Epithelial cell of esophagus (primary cell): ENCODE results near the gene INTS6.

Experiments used
- DNase-seq: peaks from one replicate; pipeline ENCODE4 v3.0.0; 2010; ENCODE audit warnings: low read depth
- H3K4me3 ChIP-seq: 2 replicates; pipeline ENCODE4 v1.5.1; 2011; ENCODE audit warnings: mild to moderate bottlenecking, low read length, control low read depth
- CTCF ChIP-seq: IDR thresholded peaks from 2 replicates; pipeline ENCODE4 v1.5.1; 2011; ENCODE audit warnings: low read depth, mild to moderate bottlenecking, low read length, control low read depth, inconsistent platforms; ENCODE audit not compliant: insufficient read depth; ENCODE audit errors: missing control alignments

Gene INTS6

GRCh38 chr13:51324714-51325420 is 128.0 kb downstream of the INTS6 start:
- TF ChIP-seq CTCF, result no peak
- H3K4me3 ChIP-seq, result no peak overlapping the region
- no peak for DNase-seq

GRCh38 chr13:51323824-51324511 is 128.9 kb downstream of the INTS6 start:
- no peak overlapping the region for H3K4me3 ChIP-seq
- peak; percentile 16 for DNase-seq
- no peak for TF ChIP-seq CTCF

- H3K4me3 ChIP-seq, result no peak overlapping the region
- DNase-seq, result no peak
- TF ChIP-seq CTCF, result no peak
Measured at GRCh38 chr13:51322826-51323225, 130.0 kb downstream of the INTS6 start.

GRCh38 chr13:51321836-51322235 is 131.0 kb downstream of the INTS6 start:
- no peak overlapping the region for H3K4me3 ChIP-seq
- no peak for TF ChIP-seq CTCF
- DNase-seq, result no peak

- DNase-seq, result no peak
- H3K4me3 ChIP-seq, result no peak overlapping the region
- no peak for TF ChIP-seq CTCF
Measured at GRCh38 chr13:51318876-51319275, 134.0 kb downstream of the INTS6 start.

GRCh38 chr13:51318015-51318414 is 134.8 kb downstream of the INTS6 start:
- no peak for DNase-seq
- no peak overlapping the region for H3K4me3 ChIP-seq
- no peak for TF ChIP-seq CTCF
